ENCODE data around the gene PRKAG1. TPM values are rescaled to one million over a fixed set of nuclear protein-coding genes. Genes with fewer than 3 reads are reported as not detected.

Gene PRKAG1
- total RNA-seq, 1 experiment from 2014 or later, result 66.5 TPM

GRCh38 chr12:49027846-49028555 lies 9.4 kb upstream of the PRKAG1 start:
- H2AFZ ChIP-seq (ENCODE audit: low read length), result no peak overlapping the region
- BruUV-seq (replicated peaks), result no TSS peak
- DNase-seq, result no peak
- TF ChIP-seq EZH2phosphoT487 (IDR thresholded peaks at IDR 0.05; ENCODE audit: borderline replicate concordance, low read length) (no peak), EZH2 (IDR thresholded peaks at IDR 0.05; ENCODE audit: low read length, unreplicated experiment) (no peak), CTCF (conservative IDR thresholded peaks at IDR 0.05; ENCODE audit: low read depth, low read length) (no peak)
- ChIA-PET POLR2A (ENCODE audit: unreplicated experiment) (no interaction called here), CTCF (no interaction called here)
- H3F3A ChIP-seq (ENCODE audit: low read length, unreplicated experiment), result no peaks in the 10 kb centered on the region
- no peaks in the 10 kb centered on the region for H3K9me2 ChIP-seq (replicated peaks; ENCODE audit: low read length)
- intact Hi-C loops (cut with micrococcal nuclease), result no loop called here
- H3K9me3 ChIP-seq (ENCODE audit: low read length), result no peaks in the 10 kb centered on the region
- H3K4me3 ChIP-seq (ENCODE audit: low read length), result no peak overlapping the region
- peaks cover 44% of the 10 kb centered on the region for H3K36me3 ChIP-seq (ENCODE audit: low read depth, low read length)
- H3K27ac ChIP-seq (ENCODE audit: low read length), result no peak overlapping the region
- H3K4me2 ChIP-seq (ENCODE audit: low read length), result no peak overlapping the region
- no peak overlapping the region for H3K9ac ChIP-seq (ENCODE audit: low read length)
- ATAC-seq, result no peak
- H3K79me2 ChIP-seq (ENCODE audit: low read length), result no peaks in the 10 kb centered on the region
- no peaks in the 10 kb centered on the region for H4K20me1 ChIP-seq (ENCODE audit: low read length)
- H3K27me3 ChIP-seq (ENCODE audit: low read length), result no peaks in the 10 kb centered on the region
- H3K4me1 ChIP-seq (ENCODE audit: insufficient read depth, low read length), result no peaks in the 10 kb centered on the region

DNA sequence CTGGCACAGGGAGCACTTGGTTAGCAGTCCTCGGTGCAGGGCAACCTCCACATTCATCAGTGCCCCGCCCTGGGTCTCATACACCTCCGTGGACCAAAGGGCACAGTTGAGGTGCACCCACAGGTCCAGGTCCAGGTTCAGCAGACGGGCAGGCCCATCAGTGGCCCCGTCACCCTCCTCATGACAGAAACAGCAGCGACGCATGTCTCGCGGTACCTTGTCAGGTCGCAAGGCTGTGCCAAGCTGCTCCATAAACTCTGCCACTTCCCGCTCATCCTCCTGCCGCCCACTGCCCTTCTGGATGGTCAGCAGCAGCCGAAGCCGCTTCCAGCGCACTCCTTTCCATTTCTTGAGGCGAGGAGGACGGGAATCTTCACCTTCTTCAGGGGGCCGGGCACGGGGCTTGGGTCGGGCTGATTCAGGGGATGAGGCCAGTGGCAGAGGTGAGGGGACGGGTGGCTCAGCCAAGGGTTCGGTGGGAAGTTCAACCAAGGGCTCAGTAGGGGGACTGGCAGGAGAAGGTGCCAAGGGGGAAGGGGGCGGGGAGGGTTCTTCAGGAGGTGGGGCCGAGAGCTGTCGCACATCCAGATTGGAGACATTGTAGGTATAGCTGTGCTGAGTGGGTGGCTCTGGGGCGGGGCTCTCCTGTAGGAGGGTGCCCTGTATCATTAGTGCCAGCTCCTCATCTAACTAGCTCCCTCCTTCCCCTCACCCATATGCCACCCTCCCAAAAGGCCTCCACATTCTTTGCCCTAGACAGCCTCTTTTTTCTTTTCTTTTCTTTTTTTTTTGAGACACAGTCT lies 8.3 kb upstream of the PRKAG1 start:
- H3K36me3 ChIP-seq (ENCODE audit: low read depth, low read length), result peaks cover 40% of the 10 kb centered on the region
- POLR2A ChIA-PET (ENCODE audit: unreplicated experiment), result no interaction called here
- H3K4me2 ChIP-seq (ENCODE audit: low read length), result no peak overlapping the region
- no peak overlapping the region for H3K4me3 ChIP-seq (ENCODE audit: low read length)
- no peaks in the 10 kb centered on the region for H3K4me1 ChIP-seq (ENCODE audit: insufficient read depth, low read length)
- no peaks in the 10 kb centered on the region for H3K9me2 ChIP-seq (replicated peaks; ENCODE audit: low read length)
- intact Hi-C loops (cut with micrococcal nuclease), result no loop called here
- no peak overlapping the region for H2AFZ ChIP-seq (ENCODE audit: low read length)
- no peaks in the 10 kb centered on the region for H3K9me3 ChIP-seq (ENCODE audit: low read length)
- CTCF ChIA-PET, result no interaction called here
- H4K20me1 ChIP-seq (ENCODE audit: low read length), result no peaks in the 10 kb centered on the region
- no peaks in the 10 kb centered on the region for H3K79me2 ChIP-seq (ENCODE audit: low read length)
- ATAC-seq (no peak), DNase-seq (no peak)
- H3K27me3 ChIP-seq (ENCODE audit: low read length), result no peaks in the 10 kb centered on the region
- no peaks in the 10 kb centered on the region for H3F3A ChIP-seq (ENCODE audit: low read length, unreplicated experiment)
- H3K27ac ChIP-seq (ENCODE audit: low read length), result no peak overlapping the region
- TF ChIP-seq CTCF (conservative IDR thresholded peaks at IDR 0.05; ENCODE audit: low read depth, low read length), result no peak
- no peak for TF ChIP-seq EZH2 (IDR thresholded peaks at IDR 0.05; ENCODE audit: low read length, unreplicated experiment)
- TF ChIP-seq EZH2phosphoT487 (IDR thresholded peaks at IDR 0.05; ENCODE audit: borderline replicate concordance, low read length), result no peak
- no peak overlapping the region for H3K9ac ChIP-seq (ENCODE audit: low read length)
- TSS peak; percentile 12 for BruUV-seq (replicated peaks)

DNA sequence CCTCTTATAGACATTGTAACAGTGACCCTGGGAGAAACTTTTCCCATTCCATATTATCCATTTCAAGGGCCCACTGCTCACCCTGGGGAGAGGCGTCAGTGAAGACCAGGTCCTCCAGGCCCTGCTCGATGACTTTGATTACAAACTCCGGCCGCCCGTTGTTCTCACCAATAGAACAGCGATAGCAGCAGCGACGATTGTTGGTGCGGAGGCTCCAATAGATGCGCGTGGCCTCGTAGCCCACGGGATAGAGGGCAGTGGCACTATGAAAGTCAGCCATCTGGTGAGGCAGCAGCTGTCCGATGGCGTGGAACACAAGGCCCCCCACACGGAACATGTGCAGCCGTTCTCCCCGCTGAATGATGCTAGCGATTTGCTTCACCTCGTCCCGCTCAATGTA lies 7.5 kb upstream of the PRKAG1 start:
- Histone ChIP-seq H3K79me2 (ENCODE audit: low read length) (no peaks in the 10 kb centered on the region), H3K4me1 (ENCODE audit: insufficient read depth, low read length) (no peaks in the 10 kb centered on the region), H2AFZ (ENCODE audit: low read length) (no peak overlapping the region), H4K20me1 (ENCODE audit: low read length) (no peaks in the 10 kb centered on the region), H3K4me2 (ENCODE audit: low read length) (no peak overlapping the region), H3K27me3 (ENCODE audit: low read length) (no peaks in the 10 kb centered on the region), H3K4me3 (ENCODE audit: low read length) (no peak overlapping the region), H3F3A (ENCODE audit: low read length, unreplicated experiment) (no peaks in the 10 kb centered on the region), H3K9ac (ENCODE audit: low read length) (no peak overlapping the region), H3K27ac (ENCODE audit: low read length) (no peak overlapping the region), H3K36me3 (ENCODE audit: low read depth, low read length) (peaks cover 38% of the 10 kb centered on the region), H3K9me2 (replicated peaks; ENCODE audit: low read length) (no peaks in the 10 kb centered on the region), H3K9me3 (ENCODE audit: low read length) (no peaks in the 10 kb centered on the region)
- DNase-seq (no peak), ATAC-seq (no peak)
- BruUV-seq (replicated peaks), result no TSS peak
- TF ChIP-seq EZH2phosphoT487 (IDR thresholded peaks at IDR 0.05; ENCODE audit: borderline replicate concordance, low read length) (no peak), EZH2 (IDR thresholded peaks at IDR 0.05; ENCODE audit: low read length, unreplicated experiment) (no peak), CTCF (conservative IDR thresholded peaks at IDR 0.05; ENCODE audit: low read depth, low read length) (no peak)
- CTCF ChIA-PET, result no interaction called here
- POLR2A ChIA-PET (ENCODE audit: unreplicated experiment), result no interaction called here
- intact Hi-C loops (cut with micrococcal nuclease), result no loop called here
